ENCODE data around the gene DSCAM.

The DSCAM gene

GRCh38 chr21:40636026-40636425 is 210.9 kb downstream of the DSCAM start:
- H3K79me2 ChIP-seq (ENCODE audit: insufficient read depth, low read length), result no peaks in the 10 kb centered on the region
- no peak overlapping the region for H3K4me2 ChIP-seq (ENCODE audit: low read depth, low read length, poor library complexity, severe bottlenecking)
- no peak overlapping the region for H3K9ac ChIP-seq (ENCODE audit: low read length)
- H3F3A ChIP-seq (ENCODE audit: insufficient read depth), result no peaks in the 10 kb centered on the region
- H3K36me3 ChIP-seq (ENCODE audit: low read length), result no peaks in the 10 kb centered on the region
- no peak overlapping the region for H3K4me3 ChIP-seq (ENCODE audit: insufficient read depth, low read length, poor library complexity, severe bottlenecking)
- H3K9me2 ChIP-seq (replicated peaks; ENCODE audit: insufficient read depth, low read length), result no peaks in the 10 kb centered on the region
- no peaks in the 10 kb centered on the region for H3K27me3 ChIP-seq (ENCODE audit: low read length)
- H3K27ac ChIP-seq (ENCODE audit: low read depth, low read length), result no peak overlapping the region
- no peaks in the 10 kb centered on the region for H4K20me1 ChIP-seq (ENCODE audit: low read depth, low read length)
- TF ChIP-seq EZH2phosphoT487 (conservative IDR thresholded peaks at IDR 0.05; ENCODE audit: low read length) (no peak), CTCF (IDR thresholded peaks at IDR 0.05; ENCODE audit: insufficient read depth, low read length, poor library complexity, severe bottlenecking) (no peak)
- no peak overlapping the region for H2AFZ ChIP-seq (ENCODE audit: low read depth, low read length, severe bottlenecking)
- no peaks in the 10 kb centered on the region for H3K9me3 ChIP-seq (ENCODE audit: insufficient read depth, low read length)

GRCh38 chr21:40635391-40635790 is 211.6 kb downstream of the DSCAM start:
- no peaks in the 10 kb centered on the region for H3K9me3 ChIP-seq (ENCODE audit: insufficient read depth, low read length)
- H3K4me2 ChIP-seq (ENCODE audit: low read depth, low read length, poor library complexity, severe bottlenecking), result no peak overlapping the region
- H3F3A ChIP-seq (ENCODE audit: insufficient read depth), result no peaks in the 10 kb centered on the region
- H3K79me2 ChIP-seq (ENCODE audit: insufficient read depth, low read length), result no peaks in the 10 kb centered on the region
- H3K4me3 ChIP-seq (ENCODE audit: insufficient read depth, low read length, poor library complexity, severe bottlenecking), result no peak overlapping the region
- no peak overlapping the region for H2AFZ ChIP-seq (ENCODE audit: low read depth, low read length, severe bottlenecking)
- no peaks in the 10 kb centered on the region for H3K36me3 ChIP-seq (ENCODE audit: low read length)
- no peaks in the 10 kb centered on the region for H3K9me2 ChIP-seq (replicated peaks; ENCODE audit: insufficient read depth, low read length)
- H3K27me3 ChIP-seq (ENCODE audit: low read length), result no peaks in the 10 kb centered on the region
- H3K27ac ChIP-seq (ENCODE audit: low read depth, low read length), result no peak overlapping the region
- TF ChIP-seq EZH2phosphoT487 (conservative IDR thresholded peaks at IDR 0.05; ENCODE audit: low read length), result no peak
- TF ChIP-seq CTCF (IDR thresholded peaks at IDR 0.05; ENCODE audit: insufficient read depth, low read length, poor library complexity, severe bottlenecking), result no peak
- H4K20me1 ChIP-seq (ENCODE audit: low read depth, low read length), result no peaks in the 10 kb centered on the region
- H3K9ac ChIP-seq (ENCODE audit: low read length), result no peak overlapping the region

GRCh38 chr21:40634141-40634540 is 212.8 kb downstream of the DSCAM start:
- no peak overlapping the region for H3K4me2 ChIP-seq (ENCODE audit: low read depth, low read length, poor library complexity, severe bottlenecking)
- no peaks in the 10 kb centered on the region for H3K27me3 ChIP-seq (ENCODE audit: low read length)

More at GRCh38 chr21:40634141-40634540, 212.8 kb downstream of the DSCAM start:
- no peaks in the 10 kb centered on the region for H4K20me1 ChIP-seq (ENCODE audit: low read depth, low read length)
- no peaks in the 10 kb centered on the region for H3F3A ChIP-seq (ENCODE audit: insufficient read depth)
- H3K9ac ChIP-seq (ENCODE audit: low read length), result no peak overlapping the region
- H3K79me2 ChIP-seq (ENCODE audit: insufficient read depth, low read length), result no peaks in the 10 kb centered on the region
- H3K36me3 ChIP-seq (ENCODE audit: low read length), result no peaks in the 10 kb centered on the region
- no peak overlapping the region for H3K4me3 ChIP-seq (ENCODE audit: insufficient read depth, low read length, poor library complexity, severe bottlenecking)
- H3K9me3 ChIP-seq (ENCODE audit: insufficient read depth, low read length), result no peaks in the 10 kb centered on the region
- H3K27ac ChIP-seq (ENCODE audit: low read depth, low read length), result no peak overlapping the region
- TF ChIP-seq EZH2phosphoT487 (conservative IDR thresholded peaks at IDR 0.05; ENCODE audit: low read length), result no peak
- no peak for TF ChIP-seq CTCF (IDR thresholded peaks at IDR 0.05; ENCODE audit: insufficient read depth, low read length, poor library complexity, severe bottlenecking)
- no peak overlapping the region for H2AFZ ChIP-seq (ENCODE audit: low read depth, low read length, severe bottlenecking)
- H3K9me2 ChIP-seq (replicated peaks; ENCODE audit: insufficient read depth, low read length), result no peaks in the 10 kb centered on the region

Measured in SU-DHL-6 (cell line).